ENCODE measurements around the gene PCBP1.
"Not testable (repeated sequence)": the region's sequence is repeated elsewhere in the genome, so short reads cannot be mapped to it uniquely, and the experiment has no call there.

The PCBP1 gene

GRCh38 chr2:70086838-70087701 lies at the start of gene PCBP1:
TSS of gene PCBP1 (plus strand) at chr2:70087477. CDS start at chr2:70087744, 267 bp downstream.
- DNase-seq = peak; percentile 84

DNA sequence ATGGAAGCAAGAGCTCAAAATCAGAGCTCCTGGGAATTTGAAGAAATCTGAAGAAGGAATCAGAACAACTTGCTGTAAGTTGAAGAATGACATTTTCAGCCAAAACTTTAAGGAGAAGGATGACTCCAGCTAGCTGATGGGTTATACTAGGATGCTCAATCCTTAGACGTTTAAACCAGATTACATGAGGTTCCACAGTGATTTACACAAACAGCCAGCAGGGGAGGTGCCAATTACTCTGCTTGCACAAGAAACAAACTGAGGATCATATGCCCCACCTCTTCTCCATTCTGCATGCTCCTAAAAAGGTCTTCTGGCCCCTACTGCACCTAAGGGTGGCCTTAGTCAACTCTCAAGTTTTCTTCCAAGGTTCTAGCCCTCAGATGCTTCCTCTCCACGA lies 47.9 kb upstream of the PCBP1 start:
- no peak for DNase-seq

- DNase-seq = no peak
These were observed 45.6 kb upstream of the PCBP1 start for GRCh38 chr2:70041663-70042062.

GRCh38 chr2:70042246-70042645 lies 45.0 kb upstream of the PCBP1 start:
- DNase-seq = no peak

- no peak for DNase-seq
These were observed 43.9 kb upstream of the PCBP1 start for GRCh38 chr2:70043252-70043875.

GRCh38 chr2:70044290-70045040 lies 42.8 kb upstream of the PCBP1 start:
- no peak for DNase-seq

- DNase-seq = no peak
These were observed 41.9 kb upstream of the PCBP1 start for GRCh38 chr2:70045405-70045804.

GRCh38 chr2:70045932-70046331 lies 41.3 kb upstream of the PCBP1 start:
- no peak for DNase-seq

- DNase-seq = no peak
These were observed 40.7 kb upstream of the PCBP1 start for GRCh38 chr2:70046534-70046933.

- no peak for DNase-seq
These were observed 39.8 kb upstream of the PCBP1 start for GRCh38 chr2:70047451-70047850.

- DNase-seq = no peak
These were observed 38.0 kb upstream of the PCBP1 start for GRCh38 chr2:70049255-70049654.

DNA sequence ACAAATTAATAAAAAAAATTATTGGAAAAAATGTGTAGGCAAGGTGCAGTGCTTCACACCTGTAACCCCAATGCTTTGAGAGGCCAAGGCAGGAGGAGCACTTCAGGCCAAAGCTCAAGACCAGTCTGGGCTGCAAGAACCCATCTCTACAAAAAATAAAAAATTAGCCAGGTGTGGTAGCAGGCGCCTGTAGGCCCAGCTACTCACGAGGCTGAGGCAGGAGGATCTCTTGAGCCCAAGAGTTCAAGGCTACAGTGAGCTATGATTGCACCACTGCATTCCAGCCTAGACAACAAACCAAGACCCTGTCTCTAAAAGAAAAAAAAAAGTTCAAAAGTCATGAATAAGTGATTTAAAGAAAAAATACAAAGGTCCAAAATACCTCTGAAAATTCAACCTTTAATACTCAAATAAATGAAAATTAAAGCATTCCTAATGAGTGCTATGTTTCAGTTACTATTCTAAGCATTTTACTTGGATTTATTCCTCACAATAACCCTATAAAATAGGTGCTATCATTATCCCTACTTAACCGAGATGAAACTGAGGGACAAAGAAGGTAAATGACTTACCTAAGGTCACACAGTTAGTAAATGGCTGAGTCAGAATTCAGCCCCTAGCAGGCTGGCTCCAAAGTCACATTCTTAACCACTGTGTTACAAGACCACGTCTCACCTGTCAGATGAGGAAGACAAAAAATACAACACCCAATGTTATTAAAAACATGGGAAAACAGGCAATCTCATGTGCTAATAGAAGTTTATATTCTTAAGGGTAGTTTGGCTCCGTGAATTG lies 36.4 kb upstream of the PCBP1 start:
- no peak for DNase-seq

DNA sequence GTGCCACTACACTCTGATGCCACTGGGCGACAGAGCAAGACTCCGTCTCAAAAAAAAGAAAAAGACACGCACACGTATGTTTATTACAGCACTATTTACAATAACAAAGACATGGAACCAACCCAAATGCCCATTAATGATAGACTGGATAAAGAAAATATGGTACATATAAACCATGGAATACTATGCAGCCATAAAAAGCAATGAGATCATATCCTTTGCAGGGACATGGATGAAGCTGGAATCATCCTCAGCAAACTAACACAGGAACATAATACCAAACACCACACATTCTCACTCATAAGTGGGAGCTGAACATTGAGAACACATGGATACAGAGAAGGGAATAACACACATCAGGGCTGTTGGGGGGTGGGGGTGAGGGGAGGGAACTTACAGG lies 32.0 kb upstream of the PCBP1 start:
- DNase-seq = not testable (repeated sequence)

- no peak for DNase-seq
These were observed 26.0 kb upstream of the PCBP1 start for GRCh38 chr2:70061317-70061716.

DNA sequence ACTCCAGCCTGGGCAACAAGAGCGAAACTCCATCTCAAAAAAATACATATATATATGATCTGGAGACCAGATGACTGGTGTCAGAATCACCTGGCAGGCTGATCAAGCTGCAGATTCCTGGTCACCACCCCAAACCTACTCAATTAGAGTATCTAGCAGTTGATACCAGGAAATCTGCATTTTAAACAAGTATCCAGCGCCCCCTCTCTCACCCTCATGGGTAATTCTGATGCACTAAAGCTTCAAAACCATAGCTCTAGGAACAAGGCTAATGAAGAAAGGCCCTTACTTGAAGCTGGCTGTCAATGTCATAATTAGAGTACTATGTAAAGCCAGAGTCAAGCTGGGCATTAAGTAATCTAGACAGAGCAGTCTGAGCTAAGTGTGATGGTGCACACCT lies 25.0 kb upstream of the PCBP1 start:
- DNase-seq = no peak

- DNase-seq = no peak
These were observed 19.2 kb upstream of the PCBP1 start for GRCh38 chr2:70068119-70068518.

GRCh38 chr2:70069049-70069448 lies 18.2 kb upstream of the PCBP1 start:
- DNase-seq = no peak

- DNase-seq = peak; percentile 71
These were observed 16.6 kb upstream of the PCBP1 start for GRCh38 chr2:70070542-70071268.

- no peak for DNase-seq
These were observed 13.8 kb upstream of the PCBP1 start for GRCh38 chr2:70073493-70073892.

GRCh38 chr2:70078384-70078783 lies 8.9 kb upstream of the PCBP1 start:
- no peak for DNase-seq

GRCh38 chr2:70080610-70081200 lies 6.6 kb upstream of the PCBP1 start:
- no peak for DNase-seq

DNA sequence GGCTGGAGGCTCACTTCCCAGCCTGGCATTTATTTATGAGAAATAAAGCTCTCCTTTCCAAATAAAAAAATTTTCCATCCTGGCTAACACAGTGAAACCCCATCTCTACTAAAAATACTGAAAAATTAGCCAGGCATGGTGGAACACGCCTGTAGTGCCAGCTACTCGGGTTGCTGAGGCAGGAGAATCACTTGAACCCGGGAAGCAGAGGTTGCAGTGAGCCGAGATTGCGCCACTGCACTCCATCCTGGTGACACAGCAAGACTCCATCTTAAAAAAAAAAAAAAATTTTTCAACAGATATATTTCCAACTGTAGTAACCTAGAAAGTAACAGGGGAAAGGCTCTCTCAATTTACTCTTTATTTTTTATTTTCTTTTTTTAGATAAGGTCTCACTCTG lies 6.1 kb upstream of the PCBP1 start:
- no peak for DNase-seq
